WTC11 (cell line): ENCODE data around the gene GRIN2A. TPM values are rescaled to one million over a fixed set of nuclear protein-coding genes. Genes with fewer than 3 reads are reported as not detected.

ENCODE experiments used
- ATAC-seq: fragments of 200-7000 bp; cut with Tn5 transposase; 2 replicates; pipeline ENCODE4 v1.10.0; 2021; ENCODE audit warnings: mild to moderate bottlenecking, moderate library complexity
- CTCF ChIA-PET: fragments of 300-600 bp; sonication (Branson Sonifier 250); formaldehyde crosslinking; loops from one replicate; lab custom pipeline; 2021; ENCODE audit warnings: antibody characterized with exemption; lab: Charles Lee
- POLR2A ChIA-PET: fragments of 350-600 bp; sonication (Branson Sonifier 250); formaldehyde crosslinking; loops from one replicate; lab custom pipeline; 2021; ENCODE audit warnings: antibody characterized with exemption; lab: Charles Lee
- DNase-seq: peaks from one replicate; pipeline ENCODE4 v3.0.0; 2021; ENCODE audit warnings: low spot score
- H3K27ac Mint-ChIP-seq: 2 replicates; pipeline ENCODE4 v1.8.0; 2021; ENCODE audit warnings: mixed read lengths
- H3K27me3 Mint-ChIP-seq: 2 replicates; pipeline ENCODE4 v1.8.0; 2021; ENCODE audit warnings: low read depth, mild to moderate bottlenecking, moderate library complexity, mixed read lengths
- H3K36me3 Mint-ChIP-seq: 2 replicates; pipeline ENCODE4 v1.8.0; 2021; ENCODE audit warnings: mixed read lengths
- H3K4me1 Mint-ChIP-seq: 2 replicates; pipeline ENCODE4 v1.8.0; 2022; ENCODE audit warnings: mixed read lengths
- H3K4me3 Mint-ChIP-seq: 2 replicates; pipeline ENCODE4 v1.8.0; 2021; ENCODE audit warnings: mild to moderate bottlenecking, moderate library complexity, mixed read lengths
- H3K9me3 Mint-ChIP-seq: 2 replicates; pipeline ENCODE4 v1.8.0; 2021; ENCODE audit warnings: mixed read lengths
- CREB1 ChIP-seq: sonication (generic); formaldehyde crosslinking; IDR thresholded peaks from 2 replicates; pipeline ENCODE4 v1.8.0; 2023; ENCODE audit warnings: mild to moderate bottlenecking, missing genetic modification reagents
- CREM ChIP-seq: sonication (generic); formaldehyde crosslinking; IDR thresholded peaks from 2 replicates; pipeline ENCODE4 v1.8.1; 2022; ENCODE audit warnings: mild to moderate bottlenecking, missing genetic modification reagents, moderate library complexity
- E2F1 ChIP-seq: sonication (generic); formaldehyde crosslinking; IDR thresholded peaks from 2 replicates; pipeline ENCODE4 v1.8.0; 2022; ENCODE audit warnings: mild to moderate bottlenecking, missing genetic modification reagents
- ESRRA ChIP-seq: sonication (generic); formaldehyde crosslinking; IDR thresholded peaks from 2 replicates; pipeline ENCODE4 v1.8.1; 2022; ENCODE audit warnings: mild to moderate bottlenecking, missing genetic modification reagents, borderline replicate concordance
- FOXP1 ChIP-seq: sonication (generic); formaldehyde crosslinking; IDR thresholded peaks from 2 replicates; pipeline ENCODE4 v1.8.0; 2022; ENCODE audit warnings: missing genetic modification reagents, mild to moderate bottlenecking, moderate library complexity, borderline replicate concordance
- KAT7 ChIP-seq: sonication (generic); formaldehyde crosslinking; IDR thresholded peaks from 2 replicates; pipeline ENCODE4 v1.8.1; 2023; ENCODE audit warnings: missing genetic modification reagents, mild to moderate bottlenecking, borderline replicate concordance
- MYBL2 ChIP-seq: sonication (generic); formaldehyde crosslinking; IDR thresholded peaks from 2 replicates; pipeline ENCODE4 v1.8.1; 2023; ENCODE audit warnings: mild to moderate bottlenecking, moderate library complexity, missing genetic modification reagents
- NFYB ChIP-seq: sonication (generic); formaldehyde crosslinking; conservative IDR thresholded peaks from 2 replicates; pipeline ENCODE4 v1.8.0; 2022; ENCODE audit warnings: low read depth, missing genetic modification reagents
- NR1H2 ChIP-seq: sonication (generic); formaldehyde crosslinking; IDR thresholded peaks from 2 replicates; pipeline ENCODE4 v1.9.0; 2021; ENCODE audit warnings: mild to moderate bottlenecking, moderate library complexity, missing genetic modification reagents
- SP1 ChIP-seq: sonication (generic); formaldehyde crosslinking; conservative IDR thresholded peaks from 2 replicates; pipeline ENCODE4 v1.8.1; 2022; ENCODE audit warnings: missing genetic modification reagents
- ZBTB43 ChIP-seq: sonication (generic); formaldehyde crosslinking; IDR thresholded peaks from 2 replicates; pipeline ENCODE4 v1.8.1; 2023; ENCODE audit warnings: mild to moderate bottlenecking, missing genetic modification reagents
- ZMAT4 ChIP-seq: fragments of 250-450 bp; sonication (Bioruptor Pico); IDR thresholded peaks from 2 replicates; pipeline ENCODE4 v1.9.0; 2021; ENCODE audit warnings: mild to moderate bottlenecking
- ZNF138 ChIP-seq: sonication (generic); formaldehyde crosslinking; conservative IDR thresholded peaks from 2 replicates; pipeline ENCODE4 v1.8.1; 2022; ENCODE audit warnings: mild to moderate bottlenecking, moderate library complexity, missing genetic modification reagents
- ZNF396 ChIP-seq: fragments of 250-450 bp; sonication (Bioruptor Pico); IDR thresholded peaks from 2 replicates; pipeline ENCODE4 v1.8.0; 2021; ENCODE audit warnings: mild to moderate bottlenecking, moderate library complexity, borderline replicate concordance
- ZSCAN18 ChIP-seq: fragments of 250-450 bp; sonication (Bioruptor Pico); IDR thresholded peaks from 2 replicates; pipeline ENCODE4 v2.1.2; 2022; ENCODE audit warnings: mild to moderate bottlenecking, moderate library complexity
- total RNA-seq: library from RNA; stranded (reverse); gene quantifications from 3 replicates; pipeline ENCODE4 v1.2.3, GENCODE V29; 2021
- TF ChIP-seq, protein P1 (sequence below): fragments of 250-450 bp; sonication (Bioruptor Pico); IDR thresholded peaks from 2 replicates; pipeline ENCODE4 v1.9.0; 2021; ENCODE audit warnings: mild to moderate bottlenecking
- TF ChIP-seq, protein P2 (sequence below): sonication (generic); formaldehyde crosslinking; IDR thresholded peaks from 2 replicates; pipeline ENCODE4 v1.8.1; 2023; ENCODE audit warnings: mild to moderate bottlenecking, missing genetic modification reagents, moderate library complexity
- TF ChIP-seq, protein P3 (sequence below): sonication (generic); formaldehyde crosslinking; IDR thresholded peaks from 2 replicates; pipeline ENCODE4 v1.8.0; 2022; ENCODE audit warnings: mild to moderate bottlenecking, missing genetic modification reagents

The GRIN2A gene
- total RNA-seq, 1 experiment from 2014 or later: 3.5 TPM

DNA sequence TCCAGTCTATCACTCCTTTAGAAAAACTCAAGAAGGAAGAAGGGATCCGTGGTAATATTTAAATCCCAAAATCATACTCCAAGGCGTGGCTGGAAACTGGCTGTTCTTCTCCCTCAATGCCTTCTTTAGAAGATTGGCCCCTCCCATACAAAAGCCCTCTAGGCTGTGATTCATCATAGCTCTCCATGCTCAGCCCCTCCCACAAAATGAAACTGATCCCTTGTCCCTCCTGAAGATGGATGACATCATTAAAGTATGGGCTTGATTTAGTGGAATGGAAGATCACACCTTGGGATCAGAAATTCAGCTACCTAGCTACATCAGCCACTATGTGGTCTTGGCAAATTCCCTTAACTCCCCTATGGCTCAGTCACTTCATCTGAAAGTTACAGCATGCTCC is 4.1 kb downstream of the GRIN2A start (continued):
- TF ChIP-seq ZBTB43 (CRISPR knock-in tag): no peak
- no peak for TF ChIP-seq ZSCAN18 (CRISPR knock-in tag)
- TF ChIP-seq KAT7: no peak
- TF ChIP-seq NR1H2: no peak
- TF ChIP-seq, all 79 proteins: peak for 0

DNA sequence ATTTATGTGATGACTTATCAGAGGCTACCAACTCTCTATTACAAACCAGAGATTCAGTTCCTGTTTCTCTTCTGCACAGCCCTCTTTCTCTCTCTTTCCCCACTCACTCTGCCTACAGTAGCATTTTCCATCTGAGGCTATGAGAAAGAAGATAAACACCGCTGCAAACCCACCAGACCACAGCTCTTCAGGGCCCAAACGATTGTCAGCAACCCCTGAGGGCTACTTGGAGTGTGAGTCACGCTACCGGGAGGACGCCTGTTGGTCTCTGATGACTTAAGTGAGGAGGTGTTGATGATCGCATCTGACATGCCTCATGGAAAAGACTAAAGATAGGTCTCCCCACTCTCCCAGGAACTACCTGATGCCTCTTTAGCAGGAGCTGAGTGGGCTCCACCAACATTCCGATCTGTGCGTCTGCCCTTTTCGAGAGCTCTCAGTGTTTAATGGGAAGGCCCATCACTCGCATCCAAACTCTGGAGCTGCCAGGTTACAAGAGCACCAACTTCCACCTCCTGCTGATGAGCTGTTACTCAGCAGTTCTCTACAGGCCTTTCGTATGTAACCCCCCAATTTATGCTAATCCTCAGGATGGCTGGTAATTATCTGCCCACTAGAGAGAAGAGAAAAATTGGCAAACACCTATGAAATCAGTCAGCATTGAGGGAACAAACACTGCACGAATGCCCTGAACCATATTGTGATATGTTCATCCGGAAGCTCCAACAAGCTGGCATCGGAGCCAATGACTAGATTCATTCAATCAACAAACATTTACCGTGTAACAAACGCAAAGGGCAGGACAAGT is 9.2 kb downstream of the GRIN2A start:
- POLR2A ChIA-PET: no interaction called here
- Mint-ChIP-seq H3K9me3 (peaks cover 19% of the 10 kb centered on the region), H3K36me3 (peaks cover 6% of the 10 kb centered on the region; the same call in 1 of the 2 replicates), H3K4me3 (no peak overlapping the region), H3K4me1 (peaks cover 12% of the 10 kb centered on the region), H3K27me3 (peaks cover 3% of the 10 kb centered on the region; the same call in 1 of the 2 replicates), H3K27ac (0 out of 2 replicates have a peak overlapping the region, but pooled peaks have one; percentile 23)
- CTCF ChIA-PET: interaction anchor here (0.6 kb wide), 1 partner anchor 1443 kb away, joined by 4 read pairs; no protein-coding TSS in a partner anchor
- ATAC-seq: peak; percentile 39
- DNase-seq: no peak
- no peak for TF ChIP-seq CREM (CRISPR knock-in tag)
- TF ChIP-seq, protein P1, sequence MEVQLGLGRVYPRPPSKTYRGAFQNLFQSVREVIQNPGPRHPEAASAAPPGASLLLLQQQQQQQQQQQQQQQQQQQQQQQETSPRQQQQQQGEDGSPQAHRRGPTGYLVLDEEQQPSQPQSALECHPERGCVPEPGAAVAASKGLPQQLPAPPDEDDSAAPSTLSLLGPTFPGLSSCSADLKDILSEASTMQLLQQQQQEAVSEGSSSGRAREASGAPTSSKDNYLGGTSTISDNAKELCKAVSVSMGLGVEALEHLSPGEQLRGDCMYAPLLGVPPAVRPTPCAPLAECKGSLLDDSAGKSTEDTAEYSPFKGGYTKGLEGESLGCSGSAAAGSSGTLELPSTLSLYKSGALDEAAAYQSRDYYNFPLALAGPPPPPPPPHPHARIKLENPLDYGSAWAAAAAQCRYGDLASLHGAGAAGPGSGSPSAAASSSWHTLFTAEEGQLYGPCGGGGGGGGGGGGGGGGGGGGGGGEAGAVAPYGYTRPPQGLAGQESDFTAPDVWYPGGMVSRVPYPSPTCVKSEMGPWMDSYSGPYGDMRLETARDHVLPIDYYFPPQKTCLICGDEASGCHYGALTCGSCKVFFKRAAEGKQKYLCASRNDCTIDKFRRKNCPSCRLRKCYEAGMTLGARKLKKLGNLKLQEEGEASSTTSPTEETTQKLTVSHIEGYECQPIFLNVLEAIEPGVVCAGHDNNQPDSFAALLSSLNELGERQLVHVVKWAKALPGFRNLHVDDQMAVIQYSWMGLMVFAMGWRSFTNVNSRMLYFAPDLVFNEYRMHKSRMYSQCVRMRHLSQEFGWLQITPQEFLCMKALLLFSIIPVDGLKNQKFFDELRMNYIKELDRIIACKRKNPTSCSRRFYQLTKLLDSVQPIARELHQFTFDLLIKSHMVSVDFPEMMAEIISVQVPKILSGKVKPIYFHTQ (CRISPR knock-in tag): no peak
- TF ChIP-seq ZMAT4: no peak
- no peak for TF ChIP-seq CREB1 (CRISPR knock-in tag)
- no peak for TF ChIP-seq ESRRA (CRISPR knock-in tag)
- TF ChIP-seq, protein P2, sequence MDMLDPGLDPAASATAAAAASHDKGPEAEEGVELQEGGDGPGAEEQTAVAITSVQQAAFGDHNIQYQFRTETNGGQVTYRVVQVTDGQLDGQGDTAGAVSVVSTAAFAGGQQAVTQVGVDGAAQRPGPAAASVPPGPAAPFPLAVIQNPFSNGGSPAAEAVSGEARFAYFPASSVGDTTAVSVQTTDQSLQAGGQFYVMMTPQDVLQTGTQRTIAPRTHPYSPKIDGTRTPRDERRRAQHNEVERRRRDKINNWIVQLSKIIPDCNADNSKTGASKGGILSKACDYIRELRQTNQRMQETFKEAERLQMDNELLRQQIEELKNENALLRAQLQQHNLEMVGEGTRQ (CRISPR knock-in tag): no peak
- TF ChIP-seq ZNF138 (CRISPR knock-in tag): no peak
- no peak for TF ChIP-seq ZNF396 (CRISPR knock-in tag)
- no peak for TF ChIP-seq E2F1 (CRISPR knock-in tag)
- TF ChIP-seq NFYB (CRISPR knock-in tag): no peak
- TF ChIP-seq, protein P3, sequence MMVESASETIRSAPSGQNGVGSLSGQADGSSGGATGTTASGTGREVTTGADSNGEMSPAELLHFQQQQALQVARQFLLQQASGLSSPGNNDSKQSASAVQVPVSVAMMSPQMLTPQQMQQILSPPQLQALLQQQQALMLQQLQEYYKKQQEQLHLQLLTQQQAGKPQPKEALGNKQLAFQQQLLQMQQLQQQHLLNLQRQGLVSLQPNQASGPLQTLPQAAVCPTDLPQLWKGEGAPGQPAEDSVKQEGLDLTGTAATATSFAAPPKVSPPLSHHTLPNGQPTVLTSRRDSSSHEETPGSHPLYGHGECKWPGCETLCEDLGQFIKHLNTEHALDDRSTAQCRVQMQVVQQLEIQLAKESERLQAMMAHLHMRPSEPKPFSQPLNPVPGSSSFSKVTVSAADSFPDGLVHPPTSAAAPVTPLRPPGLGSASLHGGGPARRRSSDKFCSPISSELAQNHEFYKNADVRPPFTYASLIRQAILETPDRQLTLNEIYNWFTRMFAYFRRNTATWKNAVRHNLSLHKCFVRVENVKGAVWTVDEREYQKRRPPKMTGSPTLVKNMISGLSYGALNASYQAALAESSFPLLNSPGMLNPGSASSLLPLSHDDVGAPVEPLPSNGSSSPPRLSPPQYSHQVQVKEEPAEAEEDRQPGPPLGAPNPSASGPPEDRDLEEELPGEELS (CRISPR knock-in tag): no peak
- TF ChIP-seq FOXP1 (CRISPR knock-in tag): no peak
- TF ChIP-seq MYBL2 (CRISPR knock-in tag): no peak
- no peak for TF ChIP-seq SP1
